Measurements from ENCODE around the gene PKIG.

The PKIG gene

DNA sequence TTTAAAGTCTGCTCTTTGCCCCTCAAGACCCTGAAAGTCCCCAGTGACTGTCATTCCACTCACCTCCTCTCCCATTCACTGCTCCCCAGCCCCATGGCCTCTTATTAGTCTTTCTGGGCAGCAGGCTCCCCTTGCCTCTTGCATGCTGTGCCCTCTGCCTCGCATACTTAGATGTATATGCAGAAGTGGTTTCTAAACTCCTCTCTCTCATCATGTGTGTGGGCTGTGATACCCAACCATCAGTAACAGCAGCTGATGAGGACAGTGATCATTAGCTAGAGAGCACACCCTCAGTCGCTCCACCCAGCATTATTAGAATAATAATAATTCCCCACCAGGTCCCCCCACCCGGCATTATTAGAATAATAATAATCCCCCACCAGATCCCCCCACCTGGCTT is 14.5 kb downstream of the PKIG start:
- TF ChIP-seq, protein P1, sequence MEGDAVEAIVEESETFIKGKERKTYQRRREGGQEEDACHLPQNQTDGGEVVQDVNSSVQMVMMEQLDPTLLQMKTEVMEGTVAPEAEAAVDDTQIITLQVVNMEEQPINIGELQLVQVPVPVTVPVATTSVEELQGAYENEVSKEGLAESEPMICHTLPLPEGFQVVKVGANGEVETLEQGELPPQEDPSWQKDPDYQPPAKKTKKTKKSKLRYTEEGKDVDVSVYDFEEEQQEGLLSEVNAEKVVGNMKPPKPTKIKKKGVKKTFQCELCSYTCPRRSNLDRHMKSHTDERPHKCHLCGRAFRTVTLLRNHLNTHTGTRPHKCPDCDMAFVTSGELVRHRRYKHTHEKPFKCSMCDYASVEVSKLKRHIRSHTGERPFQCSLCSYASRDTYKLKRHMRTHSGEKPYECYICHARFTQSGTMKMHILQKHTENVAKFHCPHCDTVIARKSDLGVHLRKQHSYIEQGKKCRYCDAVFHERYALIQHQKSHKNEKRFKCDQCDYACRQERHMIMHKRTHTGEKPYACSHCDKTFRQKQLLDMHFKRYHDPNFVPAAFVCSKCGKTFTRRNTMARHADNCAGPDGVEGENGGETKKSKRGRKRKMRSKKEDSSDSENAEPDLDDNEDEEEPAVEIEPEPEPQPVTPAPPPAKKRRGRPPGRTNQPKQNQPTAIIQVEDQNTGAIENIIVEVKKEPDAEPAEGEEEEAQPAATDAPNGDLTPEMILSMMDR (IDR thresholded peaks at IDR 0.05; ENCODE audit: insufficient read depth, low read length, missing control alignments) = no peak
- H3K4me3 ChIP-seq (ENCODE audit: low read depth, low read length) = no peak overlapping the region
- DNase-seq (ENCODE audit: low read depth, low spot score) = no peak
- ChIA-PET CTCF (interaction anchor here (1.0 kb wide), 1 partner anchor 379 kb away, joined by 3 read pairs; no protein-coding TSS in a partner anchor), POLR2A (interaction anchor here (0.6 kb wide), 1 partner anchor 1144 kb away, joined by 5 read pairs; no protein-coding TSS in a partner anchor)

DNA sequence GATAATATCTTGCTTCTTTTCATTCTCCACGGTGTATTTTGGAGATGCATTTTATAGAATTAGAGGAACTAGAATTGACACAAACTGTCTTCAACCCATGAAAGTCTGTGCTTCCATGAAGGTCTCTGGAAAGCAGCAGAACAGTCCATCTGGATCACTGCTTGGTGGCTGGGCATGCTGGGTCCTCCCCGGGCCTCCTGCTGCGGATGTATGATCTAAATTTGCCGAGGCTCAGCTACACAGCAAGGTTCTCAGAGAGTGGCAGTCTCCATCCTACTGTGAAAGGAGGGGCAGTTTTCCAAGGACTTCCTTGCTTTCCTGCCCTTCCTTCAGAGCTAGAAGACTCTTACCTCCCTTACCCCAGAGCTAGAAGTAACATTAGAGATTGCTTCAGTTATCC is 15.1 kb downstream of the PKIG start:
- ChIA-PET POLR2A (interaction anchor here (0.6 to 0.7 kb wide), 2 partner anchors 106 to 1145 kb away, joined by 3 to 5 read pairs; no protein-coding TSS in a partner anchor), CTCF (interaction anchor here (0.9 to 3.9 kb wide), 6 partner anchors 10 to 379 kb away, joined by 3 to 21 read pairs (median 4); no protein-coding TSS in a partner anchor)
- TF ChIP-seq, protein P1 (IDR thresholded peaks at IDR 0.05; ENCODE audit: insufficient read depth, low read length, missing control alignments) = no peak
- no peak overlapping the region for H3K4me3 ChIP-seq (ENCODE audit: low read depth, low read length)
- DNase-seq (ENCODE audit: low read depth, low spot score) = no peak

DNA sequence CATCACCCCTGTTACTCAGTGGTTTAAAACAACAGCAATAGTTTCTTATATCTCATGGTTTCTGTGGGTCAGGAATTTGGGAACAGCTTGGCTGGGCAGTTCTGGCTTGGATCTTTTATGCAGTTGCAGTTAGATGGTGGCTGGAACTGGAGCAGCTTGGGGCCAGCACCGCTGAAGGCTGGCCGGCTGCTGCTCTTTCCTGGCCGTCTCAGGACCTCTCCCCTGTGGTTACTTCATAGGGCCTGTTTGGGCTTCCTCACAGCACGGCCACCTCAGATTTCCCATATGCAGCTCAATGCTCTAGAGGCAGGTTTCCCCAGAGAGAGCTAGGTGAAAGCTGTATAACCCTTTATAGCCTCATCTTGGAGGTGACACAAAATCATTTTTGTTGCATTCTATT is 15.6 kb downstream of the PKIG start:
- POLR2A ChIA-PET = interaction anchor here (0.7 kb wide), 1 partner anchor 107 kb away, joined by 3 read pairs; no protein-coding TSS in a partner anchor
- H3K4me3 ChIP-seq (ENCODE audit: low read depth, low read length) = no peak overlapping the region
- DNase-seq (ENCODE audit: low read depth, low spot score) = no peak
- CTCF ChIA-PET = interaction anchor here (0.9 to 3.9 kb wide), 7 partner anchors 11 to 380 kb away, joined by 3 to 21 read pairs (median 4); no protein-coding TSS in a partner anchor
- TF ChIP-seq, protein P1 (IDR thresholded peaks at IDR 0.05; ENCODE audit: insufficient read depth, low read length, missing control alignments) = no peak

DNA sequence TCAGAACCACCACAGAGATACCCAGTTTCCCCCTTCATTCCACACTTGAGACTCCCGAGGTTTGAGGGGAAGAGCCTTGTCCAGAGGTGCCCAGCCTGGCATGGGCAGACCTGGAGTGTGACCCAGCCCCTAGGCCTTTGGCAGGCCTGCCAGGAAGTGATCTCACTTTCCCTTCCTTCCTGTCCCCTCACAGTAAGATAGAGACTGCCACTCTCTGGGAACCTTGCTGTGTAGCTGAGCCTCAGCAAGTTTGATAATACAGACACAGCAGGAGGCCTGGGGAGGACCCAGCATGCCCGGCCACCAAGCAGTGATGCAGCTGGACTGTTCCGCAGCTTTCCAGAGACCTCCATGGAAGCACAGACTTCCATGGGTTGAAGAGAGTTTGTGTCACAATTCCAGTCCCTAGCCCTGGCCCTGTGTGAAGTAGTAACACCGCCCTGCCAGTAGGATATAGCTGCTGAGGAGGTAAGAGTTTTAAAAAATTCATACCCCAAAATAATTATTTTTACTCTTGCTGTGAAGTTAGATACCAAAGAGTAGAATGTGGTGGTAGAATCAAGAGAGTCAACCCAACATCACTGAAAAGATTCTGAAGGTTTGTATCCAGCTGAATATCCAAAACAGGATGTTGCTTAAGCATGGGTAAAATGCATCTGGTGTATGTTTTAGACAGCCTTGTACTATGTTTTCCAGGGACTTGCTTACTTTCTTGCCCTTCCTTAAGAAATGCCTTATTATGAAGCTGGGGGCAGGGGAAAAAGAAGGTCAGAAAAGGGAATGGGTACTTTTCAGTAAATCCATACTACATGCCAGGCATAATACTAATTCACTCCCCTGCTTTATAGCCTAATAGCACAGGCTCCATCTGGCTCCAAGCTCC is 16.3 kb downstream of the PKIG start:
- H3K4me3 ChIP-seq (ENCODE audit: low read depth, low read length) = no peak overlapping the region
- DNase-seq (ENCODE audit: low read depth, low spot score) = no peak
- POLR2A ChIA-PET = no interaction called here
- CTCF ChIA-PET = interaction anchor here (0.9 to 3.9 kb wide), 6 partner anchors 11 to 95 kb away, joined by 3 to 21 read pairs (median 4); no protein-coding TSS in a partner anchor
- TF ChIP-seq, protein P1 (IDR thresholded peaks at IDR 0.05; ENCODE audit: insufficient read depth, low read length, missing control alignments) = no peak

DNA sequence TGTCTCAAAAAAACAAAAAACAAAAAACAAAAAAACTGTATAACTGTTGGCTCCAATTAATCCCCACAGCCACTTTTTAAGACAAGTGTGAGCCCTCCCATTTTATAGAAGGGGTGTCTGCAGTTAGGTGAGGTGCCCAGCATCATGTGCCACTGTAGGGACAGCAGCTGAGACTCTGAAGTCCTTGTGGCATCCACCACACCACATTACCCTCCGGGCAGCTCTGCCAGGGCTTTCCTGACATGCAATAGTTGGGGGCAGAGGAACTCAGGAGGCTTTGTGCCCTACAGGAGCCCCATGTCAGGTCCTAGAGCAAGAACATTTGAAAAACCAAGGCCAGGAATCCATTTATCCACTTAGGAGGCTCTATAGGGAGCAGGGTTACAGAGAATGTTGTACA is 17.3 kb downstream of the PKIG start:
- TF ChIP-seq, protein P1 (IDR thresholded peaks at IDR 0.05; ENCODE audit: insufficient read depth, low read length, missing control alignments) = no peak
- no peak for DNase-seq (ENCODE audit: low read depth, low spot score)
- H3K4me3 ChIP-seq (ENCODE audit: low read depth, low read length) = no peak overlapping the region
- ChIA-PET POLR2A (no interaction called here), CTCF (interaction anchor here (1.1 to 3.9 kb wide), 2 partner anchors 10 to 68 kb away, joined by 3 to 21 read pairs; no protein-coding TSS in a partner anchor)

DNA sequence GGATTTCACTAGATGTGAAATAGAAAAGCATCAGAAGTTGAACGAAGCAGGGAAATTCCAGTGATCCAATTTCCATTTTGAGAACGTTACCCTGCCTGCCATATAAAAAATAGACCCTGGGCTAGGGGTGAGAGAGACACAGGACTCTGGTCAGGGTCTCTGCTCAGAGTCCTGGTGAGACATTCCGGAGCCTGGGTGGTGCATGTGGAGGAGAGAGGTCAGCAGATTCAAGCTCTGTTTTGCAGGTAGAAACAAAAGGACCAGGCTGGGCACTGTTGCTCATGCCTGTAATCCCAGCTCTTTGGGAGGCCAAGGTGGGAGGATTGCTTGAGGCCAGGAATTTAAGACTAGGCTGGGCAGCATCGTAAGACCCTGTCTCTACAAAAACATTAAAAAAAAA is 17.9 kb downstream of the PKIG start:
- H3K4me3 ChIP-seq (ENCODE audit: low read depth, low read length) = no peak overlapping the region
- DNase-seq (ENCODE audit: low read depth, low spot score) = no peak
- TF ChIP-seq, protein P1 (IDR thresholded peaks at IDR 0.05; ENCODE audit: insufficient read depth, low read length, missing control alignments) = no peak
- ChIA-PET CTCF (interaction anchor here (1.1 to 3.9 kb wide), 2 partner anchors 9 to 69 kb away, joined by 3 to 21 read pairs; no protein-coding TSS in a partner anchor), POLR2A (no interaction called here)

All from AG04449 (cell line).